ENCODE data around the gene ATP6V1F.

The ATP6V1F gene

DNA sequence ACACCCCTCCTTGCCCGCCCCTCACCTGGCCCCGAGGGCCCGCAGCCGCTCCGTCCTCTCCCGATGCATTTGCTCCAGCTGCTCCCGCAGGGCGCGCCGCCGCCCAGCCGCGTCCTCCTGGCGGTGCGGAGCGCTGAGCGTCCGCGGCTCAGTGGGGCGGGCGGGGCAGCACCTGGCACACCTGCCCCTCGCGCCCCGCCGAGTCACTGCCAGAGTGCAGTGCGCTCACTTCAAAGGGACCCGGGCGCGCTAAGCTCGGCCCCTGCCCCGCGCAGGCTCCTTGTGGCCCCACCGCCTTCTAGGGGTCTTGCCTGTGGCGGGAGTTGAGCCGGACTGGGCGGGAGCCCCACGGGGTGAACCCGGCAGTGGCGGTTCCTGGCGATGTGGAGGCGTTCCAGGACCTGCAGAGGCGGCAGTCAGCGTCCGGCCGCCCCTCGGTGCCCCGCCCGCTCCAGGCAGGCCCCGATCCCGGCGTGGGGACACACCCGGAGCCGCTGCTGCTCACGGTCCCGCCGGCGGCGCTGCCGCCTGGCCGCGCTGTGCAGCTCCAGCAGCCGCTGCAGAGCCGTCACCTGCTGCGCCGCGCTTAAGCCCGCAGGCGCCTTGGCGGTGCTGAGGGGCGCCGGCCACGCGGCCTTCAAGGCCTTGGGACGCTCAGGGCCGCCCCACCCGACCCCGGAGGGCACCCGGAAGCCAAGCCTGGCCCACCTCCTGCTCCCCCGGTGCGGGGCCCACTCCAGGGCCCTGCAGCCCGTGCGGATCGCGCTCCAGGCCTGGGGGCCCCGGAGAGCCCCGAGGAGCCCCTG lies 6.7 kb downstream of the ATP6V1F start:
- DNase-seq, result peak; percentile 15 to 17

DNA sequence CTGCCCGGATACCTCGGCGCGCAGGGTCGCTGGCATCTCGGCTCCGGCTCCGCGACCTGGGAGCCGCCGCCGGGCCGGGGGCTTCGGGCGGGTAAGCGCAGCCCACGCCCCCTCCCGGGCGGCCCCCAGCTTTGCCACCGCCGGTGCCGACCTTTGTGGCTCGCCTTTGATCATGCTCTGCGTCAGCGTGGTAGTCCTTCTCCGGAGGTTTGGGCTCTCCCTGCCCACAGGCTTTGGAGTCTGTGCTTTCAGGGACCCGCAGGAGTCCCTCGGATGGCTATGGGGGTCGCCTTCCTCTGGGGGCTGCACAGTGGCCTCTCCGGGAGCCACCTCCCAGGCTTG lies 7.3 kb downstream of the ATP6V1F start:
- no peak for DNase-seq

DNA sequence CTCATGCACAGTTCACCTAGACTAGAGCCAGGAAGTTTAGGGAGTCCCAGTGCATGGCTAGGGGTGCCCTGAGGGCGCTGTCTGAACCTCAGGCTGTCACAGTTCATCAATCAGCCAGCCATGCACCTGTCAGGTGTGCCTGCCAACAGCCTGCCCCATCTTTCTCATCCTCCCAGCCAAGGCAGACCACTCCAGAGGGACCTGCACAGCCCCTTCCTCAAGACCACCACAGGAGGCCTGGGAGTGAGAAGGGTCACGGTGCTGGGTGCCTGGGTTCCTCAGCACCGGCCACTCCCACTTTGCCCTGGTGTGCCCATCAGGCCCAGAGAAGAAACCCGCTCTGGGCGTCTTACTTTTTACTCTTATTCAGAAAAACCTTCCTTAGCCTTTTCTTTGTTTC lies 8.4 kb downstream of the ATP6V1F start:
- DNase-seq, result no peak

DNA sequence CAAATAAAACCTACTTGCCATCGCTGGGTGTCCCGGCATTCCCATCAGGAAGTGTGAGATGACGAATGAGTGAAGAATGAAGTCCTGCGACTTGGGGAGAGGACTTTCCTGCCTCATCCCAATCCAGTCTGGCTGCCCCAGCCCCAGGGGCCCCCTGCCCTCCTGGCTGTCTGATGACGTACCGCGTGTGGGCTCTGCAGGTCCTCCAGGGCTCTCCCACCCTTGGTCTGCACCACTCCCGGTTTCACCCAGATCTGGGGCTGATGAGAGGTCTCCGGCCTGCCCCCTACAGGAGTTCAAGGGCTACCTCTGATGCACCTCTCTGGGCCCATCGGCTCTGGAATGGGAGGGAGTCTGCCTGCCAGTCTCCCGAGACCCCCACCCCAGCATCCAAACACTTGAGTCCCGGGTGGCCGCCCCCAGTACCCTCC lies 9.8 kb downstream of the ATP6V1F start:
- no peak for DNase-seq

DNA sequence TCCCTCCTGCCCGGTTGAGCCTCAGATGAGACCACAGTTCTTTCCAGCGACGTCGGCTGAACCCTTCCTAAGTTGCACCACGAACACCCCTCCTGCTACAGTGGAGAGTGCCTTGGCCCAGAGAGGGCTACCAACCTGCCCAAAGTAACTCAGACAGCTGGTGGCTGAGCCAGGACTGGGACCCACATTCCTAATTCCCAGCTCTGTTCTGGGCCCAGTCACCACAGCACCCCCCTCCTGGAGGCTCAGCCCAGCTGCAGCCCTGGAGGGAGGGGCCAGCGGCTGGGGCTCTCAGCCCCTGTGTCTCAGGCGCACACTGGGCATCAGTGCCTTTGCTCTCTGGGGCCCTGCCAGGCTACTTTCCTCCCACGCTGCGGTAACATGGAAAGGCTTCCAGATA lies 10.6 kb downstream of the ATP6V1F start:
- DNase-seq, result no peak

DNA sequence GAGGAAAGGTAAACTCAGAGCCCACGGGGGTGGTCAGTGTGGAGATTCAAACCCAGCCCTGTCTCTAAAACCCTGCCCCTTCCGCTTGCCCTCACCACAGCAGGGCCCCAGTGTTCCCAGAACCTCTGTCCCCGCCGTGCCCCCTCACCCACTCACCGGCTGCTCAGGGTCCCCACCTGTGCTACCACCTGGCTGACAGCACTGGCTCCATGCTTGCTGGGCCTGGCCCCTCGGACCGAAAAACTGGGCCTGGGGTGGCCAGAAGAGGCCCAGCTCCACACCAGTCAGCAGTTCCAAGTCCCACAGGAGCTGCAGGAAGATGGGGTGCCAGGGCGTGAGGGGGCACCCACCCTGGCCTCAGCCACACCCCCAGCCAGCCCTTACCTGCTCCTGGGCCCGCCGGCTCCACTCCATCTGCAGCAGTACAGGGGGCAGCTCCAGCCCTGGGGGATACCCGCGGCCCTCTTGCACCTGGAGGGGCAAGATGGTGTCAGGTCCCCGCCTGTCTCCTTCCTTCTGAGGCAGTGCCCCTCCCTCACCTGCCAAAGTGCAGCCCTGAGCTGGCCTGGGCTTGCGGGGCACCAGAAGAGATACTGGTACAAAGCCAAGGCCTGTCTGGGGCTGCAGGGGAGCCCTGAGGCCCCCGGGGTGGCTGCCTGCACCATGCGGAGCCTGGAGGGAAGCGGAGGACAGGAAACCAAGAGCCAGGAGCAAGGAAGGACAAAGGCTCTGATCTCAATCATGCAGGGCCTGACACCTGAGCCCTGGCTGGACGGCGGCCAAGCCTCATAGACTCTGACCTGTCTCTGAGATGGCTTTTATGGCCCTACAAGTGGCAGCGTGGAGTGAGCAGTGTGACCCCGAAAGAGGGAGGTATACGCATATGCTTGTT lies 11.7 kb downstream of the ATP6V1F start:
- DNase-seq, result no peak

DNA sequence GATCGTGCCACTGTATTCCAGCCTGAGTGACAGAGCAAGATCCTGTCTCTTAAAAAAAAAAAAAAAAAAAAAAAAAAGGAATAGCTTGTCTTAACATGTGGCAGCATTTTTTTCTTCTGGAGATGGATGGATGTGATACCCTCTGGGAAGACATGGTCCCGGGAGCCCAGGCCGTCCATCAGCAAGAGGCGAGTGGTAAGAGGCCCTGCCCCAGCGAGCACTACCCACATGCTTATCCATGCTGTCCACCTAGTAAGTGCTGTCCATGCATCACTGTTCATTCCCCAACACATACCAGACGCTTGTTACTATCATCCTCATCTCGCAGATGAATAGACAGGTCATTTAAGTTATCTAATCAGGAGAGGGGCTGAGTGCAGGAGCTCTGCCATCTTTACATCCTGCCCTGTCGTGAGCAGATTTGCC lies 12.9 kb downstream of the ATP6V1F start:
- DNase-seq, result no peak

DNA sequence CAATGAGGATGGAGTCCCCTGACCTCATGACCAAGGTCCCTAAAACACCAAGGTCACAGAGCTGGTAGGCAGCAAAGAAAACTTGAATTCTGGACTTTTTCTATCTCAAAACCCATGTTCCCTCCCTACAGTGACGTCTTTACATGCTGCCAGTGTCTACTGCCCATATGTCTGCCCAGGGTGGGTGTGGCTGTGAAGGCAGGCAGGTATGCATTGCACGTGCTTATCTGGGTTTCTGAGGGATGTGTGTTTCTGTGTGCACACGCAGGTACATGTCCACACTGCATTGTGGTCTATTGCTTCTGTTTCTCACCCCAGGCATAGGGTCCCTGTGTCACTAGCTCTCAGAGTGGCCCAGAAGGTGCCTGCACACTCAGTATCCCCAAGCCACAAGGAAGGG lies 13.5 kb downstream of the ATP6V1F start:
- no peak for DNase-seq

DNA sequence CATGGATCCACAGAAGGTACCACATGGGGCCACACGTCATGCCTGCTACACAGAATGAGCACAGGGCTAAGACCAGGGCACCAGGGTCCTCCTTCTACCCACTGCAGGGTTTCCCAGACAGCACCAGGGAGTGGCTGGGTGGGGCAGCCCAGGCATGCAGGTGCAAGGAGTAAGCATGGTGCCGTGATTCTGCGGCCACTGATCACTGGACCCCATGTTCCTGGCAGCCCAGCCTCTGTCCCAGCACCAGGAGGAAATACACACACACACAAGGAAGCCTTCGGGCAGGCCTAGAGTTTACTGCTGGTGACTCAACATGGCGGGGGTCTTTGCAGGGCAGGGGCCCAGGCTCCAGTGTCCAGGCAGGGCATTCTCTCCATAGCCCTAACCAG lies 13.9 kb downstream of the ATP6V1F start:
- no peak for DNase-seq

DNA sequence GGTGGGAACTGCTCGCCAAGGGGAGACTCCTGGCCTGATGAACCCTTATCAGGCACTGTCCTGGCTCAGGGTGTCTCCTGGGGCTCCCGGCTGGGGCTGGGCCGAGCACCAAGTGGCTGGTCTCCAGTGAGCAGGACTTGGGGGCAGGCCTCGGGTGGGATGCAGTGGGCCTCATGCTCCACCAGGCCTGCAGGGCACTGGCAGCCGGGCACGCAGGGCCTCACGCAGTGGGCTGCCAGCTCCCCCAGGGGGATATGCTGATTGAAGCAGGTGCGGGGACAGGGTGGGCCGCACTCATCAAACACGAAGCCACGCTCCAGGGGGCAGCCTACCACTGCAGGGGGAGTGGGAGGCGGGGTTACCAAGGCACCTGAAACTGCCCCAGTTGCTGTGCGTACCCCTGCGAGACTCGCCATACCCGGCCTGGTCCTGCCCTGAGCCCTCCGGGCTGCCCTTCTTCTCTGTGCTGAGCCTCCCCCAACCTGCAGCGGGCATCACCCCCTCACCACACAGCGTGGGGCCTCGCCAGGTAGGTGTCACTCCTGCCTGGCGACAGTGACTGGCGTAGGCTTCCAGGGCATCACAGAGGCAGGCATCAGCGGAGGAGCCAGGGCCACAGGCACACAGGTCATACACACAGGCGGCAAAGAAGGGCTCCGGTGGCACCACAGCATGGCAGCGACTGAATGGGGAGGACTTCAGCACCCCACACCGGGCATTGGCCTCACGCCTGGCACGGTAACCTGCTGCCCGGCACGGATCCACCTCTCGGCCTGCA lies 14.5 kb downstream of the ATP6V1F start:
- no peak for DNase-seq

DNA sequence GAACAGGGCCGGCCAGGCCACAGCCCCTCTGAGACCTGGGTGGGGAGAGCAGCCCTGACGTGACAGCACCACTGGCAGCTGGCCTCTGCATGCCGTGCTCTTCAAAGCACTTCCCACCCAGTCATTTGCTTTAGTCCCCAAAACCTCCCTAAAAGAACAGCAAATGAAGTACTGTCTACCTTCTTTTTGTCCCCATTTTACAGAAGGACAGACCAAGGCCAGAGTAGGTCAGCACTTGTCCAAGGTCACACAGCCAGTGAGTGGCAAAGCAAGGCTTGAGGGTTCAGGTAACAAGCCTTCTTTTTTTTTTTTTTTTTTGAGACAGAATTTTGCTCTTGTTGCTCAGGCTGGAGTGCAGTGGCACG lies 15.1 kb downstream of the ATP6V1F start:
- DNase-seq, result no peak

DNA sequence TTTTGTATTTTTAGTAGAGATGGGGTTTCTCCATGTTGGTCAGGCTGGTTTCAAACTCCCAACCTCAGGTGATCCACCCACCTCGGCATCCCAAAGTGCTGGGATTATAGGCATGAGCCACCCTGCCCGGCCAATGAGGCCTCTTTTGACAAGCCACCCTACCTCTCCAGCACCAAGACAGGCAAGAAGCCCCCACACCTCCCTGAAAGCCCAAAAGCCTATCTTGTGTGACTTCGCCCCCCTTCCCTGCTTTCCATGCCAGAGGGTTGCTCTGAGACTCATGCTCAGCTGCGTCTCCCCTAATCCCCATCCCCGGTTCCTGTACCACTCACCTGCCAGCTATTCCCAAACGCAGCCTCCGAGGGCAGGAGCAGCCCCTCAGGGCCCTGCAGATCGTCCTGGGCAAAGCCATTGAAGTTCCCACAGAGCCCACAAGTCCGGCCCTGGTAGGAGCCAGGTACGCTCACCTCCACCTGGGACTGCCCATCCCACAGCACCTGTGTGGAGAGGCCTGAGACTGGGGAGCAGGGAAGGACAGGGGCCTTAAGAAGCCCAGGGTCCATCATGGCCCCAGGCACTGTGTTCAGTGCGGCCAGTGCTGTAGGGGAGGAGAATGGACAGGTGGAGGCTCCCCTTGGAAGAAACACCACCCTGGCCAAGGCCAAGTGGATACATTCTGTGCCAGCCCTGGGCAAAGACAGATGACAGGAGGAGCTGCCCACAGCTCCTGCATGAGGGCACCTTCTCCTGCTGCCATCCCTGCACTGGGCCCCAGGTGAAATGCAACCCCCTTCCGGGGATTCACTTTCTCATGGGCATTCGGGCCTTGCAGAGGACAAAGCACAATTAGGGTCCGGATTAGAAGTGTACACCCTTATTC lies 15.8 kb downstream of the ATP6V1F start:
- DNase-seq, result no peak

DNA sequence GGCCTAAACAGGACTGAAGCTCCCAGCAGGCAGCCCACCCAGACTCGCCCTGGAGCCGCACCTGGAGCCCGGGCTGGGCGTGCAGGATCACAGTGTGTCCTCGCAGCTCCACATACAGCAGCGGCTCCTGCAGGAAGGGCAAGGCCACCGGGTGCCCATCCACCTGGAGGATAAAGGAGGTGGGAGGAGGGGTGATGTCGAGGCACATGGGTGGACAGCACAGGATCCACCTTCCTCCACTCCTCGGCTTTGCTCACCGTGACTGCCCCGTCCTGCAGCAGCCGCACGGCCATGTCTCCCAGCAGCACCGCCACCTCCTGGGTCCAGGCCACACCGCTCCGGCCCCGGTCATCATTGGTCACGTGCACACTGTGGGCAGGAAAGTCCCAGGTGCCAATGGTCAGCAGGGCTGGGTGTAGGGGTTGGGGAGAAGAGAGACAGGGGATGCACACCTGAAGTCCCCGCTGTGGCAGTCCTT lies 16.8 kb downstream of the ATP6V1F start:
- DNase-seq, result no peak

DNA sequence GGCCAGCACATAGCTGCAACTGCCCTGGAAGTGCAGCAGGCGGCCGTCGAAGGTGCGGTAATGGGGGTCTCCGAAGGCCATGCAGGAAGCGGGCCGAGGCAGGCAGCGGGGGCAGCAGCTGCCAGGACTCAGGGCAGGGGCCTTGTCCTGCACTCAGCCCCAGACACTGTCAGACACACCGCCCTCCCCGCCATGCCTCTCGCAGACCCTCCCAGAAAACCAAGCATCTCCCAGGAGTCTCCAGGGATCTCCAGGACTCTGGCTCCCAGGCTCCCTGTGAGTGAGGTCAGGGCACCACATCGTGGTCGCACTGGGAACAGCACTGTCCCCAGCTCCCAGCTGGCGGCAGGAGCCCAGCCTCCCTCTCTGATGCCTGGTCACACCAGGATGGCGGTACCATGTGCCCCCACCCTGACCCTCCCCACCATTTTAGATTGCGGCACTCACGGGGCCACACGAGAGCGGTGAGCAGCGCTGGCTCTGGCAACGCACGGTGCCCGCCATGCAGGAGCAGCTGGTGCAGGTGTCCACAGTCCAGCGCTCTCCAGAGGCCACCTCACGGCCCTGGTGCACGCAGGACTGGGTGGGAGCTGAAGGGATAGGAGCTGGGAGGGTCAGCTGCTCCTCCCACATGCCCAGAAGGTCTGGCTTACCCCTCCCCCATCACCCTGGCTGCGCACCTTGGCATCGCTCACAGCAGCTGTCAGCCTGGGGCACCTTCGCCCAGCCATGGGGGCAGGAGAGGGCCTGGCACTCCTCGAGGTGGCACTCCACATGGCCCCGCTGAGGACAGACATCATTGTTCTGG lies 17.5 kb downstream of the ATP6V1F start:
- no peak for DNase-seq

DNA sequence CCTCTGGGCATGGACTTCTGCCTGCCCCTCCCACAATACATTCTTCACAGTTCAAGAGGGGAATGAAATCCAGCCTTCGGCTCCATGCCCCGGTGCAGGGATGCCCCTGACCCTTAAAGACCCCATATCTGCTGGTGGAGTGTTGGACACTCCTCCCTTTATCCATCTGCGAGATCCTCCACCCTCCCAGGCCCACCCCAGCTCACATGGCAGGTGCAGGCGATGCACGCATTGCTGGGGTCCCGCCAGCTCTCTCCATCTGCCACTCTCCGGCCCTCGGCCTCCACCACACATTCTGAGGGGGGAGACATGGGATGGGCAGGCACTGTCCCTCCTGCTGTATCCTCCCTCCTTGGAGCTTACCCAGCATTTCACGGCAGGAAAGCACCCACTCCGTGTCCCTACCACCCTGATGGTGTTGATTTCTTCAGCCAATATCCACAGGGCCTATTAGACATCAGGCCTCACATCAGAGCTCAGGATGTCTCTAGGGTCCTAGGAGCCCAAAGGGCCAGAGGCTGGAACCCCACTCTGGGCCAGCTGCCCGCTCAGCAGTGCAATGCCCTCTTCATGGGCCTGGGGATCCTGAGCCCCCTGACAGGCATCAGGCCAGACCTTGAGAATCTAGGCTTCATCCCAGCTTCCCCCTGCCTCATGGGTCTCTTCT lies 18.3 kb downstream of the ATP6V1F start:
- no peak for DNase-seq

DNA sequence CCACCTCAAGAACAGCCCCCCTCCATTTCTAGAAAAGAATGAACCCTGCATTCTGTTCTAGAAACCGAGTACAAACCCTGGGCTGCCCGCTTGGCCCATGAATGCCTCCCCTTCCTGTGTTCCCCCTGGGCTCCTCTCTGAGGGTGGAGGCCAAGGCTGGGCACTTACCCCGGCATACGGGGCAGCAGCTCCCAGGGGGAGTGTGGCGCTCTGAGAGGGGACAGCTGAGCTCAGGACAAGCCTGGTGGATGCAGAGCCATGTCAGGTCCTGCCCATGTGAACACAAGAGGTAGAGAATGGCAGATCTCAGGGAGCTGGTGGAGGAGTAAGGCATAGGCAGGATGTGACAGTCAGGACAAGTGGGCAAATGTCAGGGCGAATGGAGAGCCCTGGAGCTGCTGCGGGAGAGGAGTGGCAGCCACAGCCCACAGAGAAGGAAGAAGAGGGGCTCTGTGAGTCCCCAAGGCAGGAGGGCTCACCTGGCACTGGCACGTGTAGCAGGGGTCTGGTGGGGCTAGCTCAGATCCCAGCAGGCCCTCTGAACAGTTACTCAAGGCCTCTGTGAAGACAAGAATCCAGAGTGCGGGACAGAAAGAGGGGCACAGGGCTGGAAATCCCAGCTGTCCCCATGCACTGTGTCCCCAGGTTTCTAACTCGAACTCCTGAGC lies 18.9 kb downstream of the ATP6V1F start:
- no peak for DNase-seq

DNA sequence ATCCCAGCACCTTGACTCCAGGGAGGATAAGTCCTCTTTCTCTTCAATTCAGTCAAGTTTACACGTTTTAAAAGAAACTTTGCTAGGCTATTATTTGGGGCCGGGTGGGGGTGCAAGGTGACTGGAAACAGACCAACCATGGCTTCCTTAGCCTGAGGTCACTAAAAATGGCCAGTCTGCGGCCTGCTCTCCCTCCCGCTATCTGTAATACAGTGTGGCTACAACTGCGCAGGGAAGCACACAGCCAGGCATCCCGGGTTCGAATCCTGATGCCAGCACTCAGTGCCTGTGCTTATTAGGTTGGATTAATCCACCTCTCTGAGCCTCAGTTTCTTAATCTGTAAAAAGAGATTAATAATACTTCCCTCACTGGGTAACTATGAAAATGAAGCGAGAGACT lies 19.5 kb downstream of the ATP6V1F start:
- DNase-seq, result no peak

DNA sequence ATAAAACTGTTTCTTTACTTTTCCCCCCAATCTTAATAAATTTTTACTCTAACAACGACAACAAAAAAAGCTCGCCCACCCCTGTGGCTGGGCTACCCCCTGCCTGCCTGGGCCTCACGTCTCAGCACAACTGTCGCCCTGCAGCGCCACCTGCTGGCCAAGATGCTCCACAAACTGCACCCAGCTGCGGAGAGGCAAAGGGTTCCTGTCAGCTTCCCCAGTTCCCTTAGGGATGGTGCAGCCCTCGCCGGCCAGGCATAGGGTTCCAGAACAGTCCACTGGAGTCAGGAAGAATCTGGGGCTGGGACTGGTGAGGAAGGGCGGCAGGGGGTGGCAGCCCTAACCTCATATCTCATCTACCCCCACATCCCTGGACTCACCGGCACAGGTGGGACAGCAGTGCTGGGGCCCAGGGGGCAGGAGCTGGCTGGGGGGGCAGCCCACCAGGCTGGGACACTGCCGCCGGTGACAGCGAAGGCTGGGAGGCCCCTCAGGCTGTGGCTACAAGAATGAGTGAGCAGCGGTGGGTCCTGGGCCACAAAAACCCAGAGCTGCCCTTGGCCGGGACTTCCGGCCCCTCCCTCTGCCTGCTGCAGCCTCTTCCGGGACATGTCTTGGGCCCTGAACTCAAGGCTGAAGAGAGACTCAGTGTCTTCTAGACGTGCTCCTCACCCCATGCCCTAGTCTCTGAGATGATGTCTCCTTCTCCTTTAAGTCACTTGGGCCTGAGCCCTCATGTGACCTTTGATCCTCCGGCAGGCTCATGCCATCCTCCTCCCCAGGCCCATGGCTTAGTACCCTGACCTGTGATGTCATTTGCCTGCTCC lies 21.2 kb downstream of the ATP6V1F start:
- peak; percentile 44 to 60 for DNase-seq

All from AML-193 (cell line).